Karpas-422 (cell line): ENCODE results near the gene SEC22C. TPM values are rescaled to one million over a fixed set of nuclear protein-coding genes. Genes with fewer than 3 reads are reported as not detected.

Experiments used
- DNase-seq: peaks from one replicate; pipeline ENCODE4 v3.0.0-alpha.2; 2015
- H2AFZ ChIP-seq: fragments of 200-600 bp; sonication (generic); 2 replicates; pipeline ENCODE4 v1.6.1; 2014; ENCODE audit warnings: antibody characterized with exemption, low read length, mixed read lengths
- H3K27ac ChIP-seq: fragments of 200-600 bp; sonication (generic); 2 replicates; pipeline ENCODE4 v1.5.1; 2014; ENCODE audit warnings: mild to moderate bottlenecking, low read length, moderate library complexity
- H3K27me3 ChIP-seq: fragments of 200-600 bp; sonication (generic); 2 replicates; pipeline ENCODE4 v1.6.1; 2014; ENCODE audit warnings: low read length, mixed read lengths
- H3K36me3 ChIP-seq: fragments of 200-600 bp; sonication (generic); 2 replicates; pipeline ENCODE4 v1.6.1; 2014; ENCODE audit warnings: low read length, mixed read lengths; ENCODE audit not compliant: insufficient read depth
- H3K4me1 ChIP-seq: fragments of 200-600 bp; sonication (generic); 2 replicates; pipeline ENCODE4 v1.6.1; 2014; ENCODE audit warnings: mild to moderate bottlenecking, low read length, mixed read lengths
- H3K4me2 ChIP-seq: fragments of 200-600 bp; sonication (generic); 2 replicates; pipeline ENCODE4 v1.6.1; 2014; ENCODE audit warnings: low read length, low read depth, mild to moderate bottlenecking; ENCODE audit not compliant: poor library complexity, severe bottlenecking
- H3K4me3 ChIP-seq: fragments of 200-600 bp; sonication (generic); 2 replicates; pipeline ENCODE4 v1.5.1; 2014; ENCODE audit warnings: mild to moderate bottlenecking, antibody characterized with exemption, low read length, mixed read lengths
- H3K79me2 ChIP-seq: fragments of 200-600 bp; sonication (generic); 2 replicates; pipeline ENCODE4 v1.6.1; 2014; ENCODE audit warnings: mild to moderate bottlenecking, low read length, mixed read lengths
- H3K9ac ChIP-seq: fragments of 200-600 bp; sonication (generic); 2 replicates; pipeline ENCODE4 v1.6.0; 2014; ENCODE audit warnings: low read length
- H3K9me2 ChIP-seq: fragments of 200-600 bp; sonication (generic), shearing (Covaris generic); replicated peaks from 2 replicates; pipeline ENCODE4 v1.6.0; 2014; ENCODE audit warnings: mild to moderate bottlenecking, low read length, moderate library complexity; ENCODE audit not compliant: insufficient read depth
- H3K9me3 ChIP-seq: fragments of 300-700, 200-600 bp; sonication (generic); 2 replicates; pipeline ENCODE4 v1.6.1; 2014; ENCODE audit warnings: low read length, mixed read lengths
- H4K20me1 ChIP-seq: fragments of 200-600 bp; sonication (generic); 2 replicates; pipeline ENCODE4 v1.6.1; 2014; ENCODE audit warnings: mild to moderate bottlenecking, antibody characterized with exemption, low read length, low read depth; ENCODE audit not compliant: insufficient read depth
- total RNA-seq: library from RNA; depleted of rRNA; stranded (reverse); fragments of >200 nt; shearing (Covaris generic); gene quantifications from 2 replicates; pipeline ENCODE4 v1.2.3, GENCODE V29; 2014; ENCODE audit warnings: low replicate concordance

SEC22C gene
- total RNA-seq, 1 experiment from 2014 or later = 49.8 TPM

DNA sequence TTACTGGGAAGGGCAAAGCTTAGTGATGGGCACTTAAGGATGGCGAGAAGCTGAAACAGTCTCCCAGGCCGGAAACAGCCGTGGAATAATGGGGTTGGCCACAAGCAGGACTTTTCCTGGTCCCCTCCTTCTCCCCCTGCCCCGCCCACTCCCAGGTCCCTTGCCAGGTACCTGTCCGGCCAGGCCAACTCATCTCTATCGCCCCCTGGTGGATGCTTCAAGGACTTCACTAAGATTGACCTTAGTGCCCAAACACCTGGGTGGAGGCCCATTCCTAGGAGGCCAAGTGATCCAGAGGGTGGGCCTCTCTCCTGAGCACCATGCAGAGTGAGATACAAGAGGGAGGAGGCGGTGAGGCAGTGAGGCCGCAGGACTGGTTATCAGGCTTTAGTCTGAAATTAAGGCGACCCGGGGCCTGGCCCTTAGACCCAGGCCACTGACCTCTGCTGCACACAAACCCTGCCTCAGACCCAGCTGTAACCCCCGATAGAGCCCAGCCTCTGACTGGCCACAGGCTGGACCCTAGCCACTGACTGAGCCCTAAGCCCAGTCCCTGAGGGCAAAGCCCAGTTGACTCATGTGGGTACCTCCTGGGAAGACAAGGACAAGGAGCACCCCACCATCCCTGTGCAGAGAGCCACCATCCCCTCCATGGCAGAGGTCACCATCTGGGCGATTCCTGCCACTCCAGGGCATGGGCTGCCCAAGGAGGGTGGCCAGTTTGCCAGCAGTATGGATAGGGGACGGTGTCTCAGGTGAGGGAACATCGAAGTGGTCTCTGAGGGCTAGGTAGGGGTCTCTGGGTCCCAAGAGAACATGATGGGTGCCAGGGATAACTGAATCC lies 41.7 kb downstream of the SEC22C start:
- no peaks in the 10 kb centered on the region for H3K27me3 ChIP-seq
- DNase-seq = peak; percentile 84
- no peaks in the 10 kb centered on the region for H3K4me1 ChIP-seq
- no peak overlapping the region for H2AFZ ChIP-seq
- peaks cover 6% of the 10 kb centered on the region; the same call in 1 of the 2 replicates for H4K20me1 ChIP-seq
- no peaks in the 10 kb centered on the region for H3K9me2 ChIP-seq
- H3K27ac ChIP-seq = no peak overlapping the region
- no peaks in the 10 kb centered on the region for H3K36me3 ChIP-seq
- no peak overlapping the region for H3K4me3 ChIP-seq
- no peak overlapping the region for H3K9ac ChIP-seq
- no peak overlapping the region for H3K4me2 ChIP-seq
- no peaks in the 10 kb centered on the region for H3K79me2 ChIP-seq
- no peaks in the 10 kb centered on the region for H3K9me3 ChIP-seq

DNA sequence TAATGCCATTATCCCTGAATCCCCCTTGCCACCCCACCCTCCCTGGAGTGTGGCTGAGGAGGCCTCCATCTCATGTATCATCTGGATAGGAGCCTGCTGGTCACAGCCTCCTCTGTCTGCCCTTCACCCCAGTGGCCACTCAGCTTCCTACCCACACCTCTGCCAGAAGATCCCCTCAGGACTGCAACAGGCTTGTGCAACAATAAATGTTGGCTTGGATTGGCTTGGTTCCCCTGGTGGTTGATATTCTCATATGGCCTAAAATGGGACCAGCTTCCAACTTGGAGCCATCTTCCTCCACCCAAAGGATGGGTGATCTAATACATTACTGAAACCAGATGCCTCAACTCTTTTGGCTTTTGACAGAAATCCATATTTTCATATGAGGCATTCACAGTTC lies 44.4 kb downstream of the SEC22C start:
- Histone ChIP-seq H3K9ac (no peak overlapping the region), H3K27ac (no peak overlapping the region), H3K4me2 (no peak overlapping the region), H4K20me1 (peaks cover 6% of the 10 kb centered on the region; the same call in 1 of the 2 replicates), H3K4me3 (no peak overlapping the region), H3K9me2 (no peaks in the 10 kb centered on the region), H3K36me3 (no peaks in the 10 kb centered on the region), H3K79me2 (no peaks in the 10 kb centered on the region), H2AFZ (no peak overlapping the region), H3K9me3 (no peaks in the 10 kb centered on the region), H3K27me3 (no peaks in the 10 kb centered on the region), H3K4me1 (no peaks in the 10 kb centered on the region)
- DNase-seq = no peak

DNA sequence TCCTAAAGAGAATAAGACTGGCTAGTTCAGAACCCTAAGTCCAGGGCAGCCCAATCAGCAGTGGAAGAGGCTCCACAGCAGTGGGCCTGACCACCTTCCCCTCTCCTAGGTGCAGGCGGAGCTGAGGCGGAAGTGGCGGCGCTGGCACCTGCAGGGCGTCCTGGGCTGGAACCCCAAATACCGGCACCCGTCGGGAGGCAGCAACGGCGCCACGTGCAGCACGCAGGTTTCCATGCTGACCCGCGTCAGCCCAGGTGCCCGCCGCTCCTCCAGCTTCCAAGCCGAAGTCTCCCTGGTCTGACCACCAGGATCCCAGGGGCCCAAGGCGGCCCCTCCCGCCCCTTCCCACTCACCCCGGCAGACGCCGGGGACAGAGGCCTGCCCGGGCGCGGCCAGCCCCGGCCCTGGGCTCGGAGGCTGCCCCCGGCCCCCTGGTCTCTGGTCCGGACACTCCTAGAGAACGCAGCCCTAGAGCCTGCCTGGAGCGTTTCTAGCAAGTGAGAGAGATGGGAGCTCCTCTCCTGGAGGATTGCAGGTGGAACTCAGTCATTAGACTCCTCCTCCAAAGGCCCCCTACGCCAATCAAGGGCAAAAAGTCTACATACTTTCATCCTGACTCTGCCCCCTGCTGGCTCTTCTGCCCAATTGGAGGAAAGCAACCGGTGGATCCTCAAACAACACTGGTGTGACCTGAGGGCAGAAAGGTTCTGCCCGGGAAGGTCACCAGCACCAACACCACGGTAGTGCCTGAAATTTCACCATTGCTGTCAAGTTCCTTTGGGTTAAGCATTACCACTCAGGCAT lies 45.6 kb downstream of the SEC22C start:
- Histone ChIP-seq H3K9me2 (no peaks in the 10 kb centered on the region), H3K9ac (no peak overlapping the region), H4K20me1 (peaks cover 4% of the 10 kb centered on the region; the same call in 1 of the 2 replicates), H3K4me2 (no peak overlapping the region), H2AFZ (no peak overlapping the region), H3K36me3 (no peaks in the 10 kb centered on the region), H3K4me3 (no peak overlapping the region), H3K4me1 (no peaks in the 10 kb centered on the region), H3K9me3 (no peaks in the 10 kb centered on the region), H3K27me3 (no peaks in the 10 kb centered on the region), H3K79me2 (no peaks in the 10 kb centered on the region), H3K27ac (no peak overlapping the region)
- DNase-seq = peak; percentile 88

DNA sequence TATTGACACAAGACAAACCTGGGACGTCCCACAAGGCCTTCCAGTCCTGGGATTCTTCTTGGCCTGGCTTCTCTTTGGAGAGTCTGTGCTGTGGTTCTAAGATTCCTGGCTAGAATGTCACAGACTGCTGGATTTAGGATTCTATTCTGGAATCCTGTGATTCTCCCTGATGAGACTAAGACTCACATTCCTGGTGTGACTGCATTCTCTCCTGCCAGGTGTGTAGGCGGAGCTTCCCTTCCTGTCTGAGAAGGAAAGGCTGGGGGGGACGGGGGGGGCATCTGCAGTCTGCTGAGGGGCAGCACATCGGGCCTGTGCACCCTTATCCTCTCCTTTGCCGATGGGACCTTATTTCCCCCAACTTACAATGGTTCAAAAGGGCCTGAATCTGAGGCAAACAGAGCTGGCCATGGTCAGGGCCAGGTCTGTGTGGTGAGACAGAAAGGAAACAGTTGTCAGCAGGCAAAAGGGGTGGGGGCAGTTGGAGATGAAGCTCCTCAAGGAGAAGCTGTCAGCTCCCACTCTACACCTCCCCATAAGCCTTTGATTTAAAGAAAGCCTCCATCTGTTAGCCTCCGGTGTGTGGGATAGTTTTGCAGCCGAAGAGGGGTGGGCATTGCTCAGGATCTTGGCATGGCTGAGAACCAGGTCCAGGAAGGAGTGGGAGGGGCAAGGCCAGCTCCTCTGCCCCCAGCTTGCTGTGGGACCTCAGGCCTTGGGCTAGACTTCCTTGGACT lies 48.4 kb downstream of the SEC22C start:
- Histone ChIP-seq H3K9me3 (no peaks in the 10 kb centered on the region), H4K20me1 (no peaks in the 10 kb centered on the region), H3K4me1 (no peaks in the 10 kb centered on the region), H3K4me2 (no peak overlapping the region), H3K4me3 (no peak overlapping the region), H3K9me2 (no peaks in the 10 kb centered on the region), H3K27ac (no peak overlapping the region), H3K36me3 (no peaks in the 10 kb centered on the region), H2AFZ (no peak overlapping the region), H3K9ac (no peak overlapping the region), H3K79me2 (no peaks in the 10 kb centered on the region), H3K27me3 (no peaks in the 10 kb centered on the region)
- DNase-seq = no peak

DNA sequence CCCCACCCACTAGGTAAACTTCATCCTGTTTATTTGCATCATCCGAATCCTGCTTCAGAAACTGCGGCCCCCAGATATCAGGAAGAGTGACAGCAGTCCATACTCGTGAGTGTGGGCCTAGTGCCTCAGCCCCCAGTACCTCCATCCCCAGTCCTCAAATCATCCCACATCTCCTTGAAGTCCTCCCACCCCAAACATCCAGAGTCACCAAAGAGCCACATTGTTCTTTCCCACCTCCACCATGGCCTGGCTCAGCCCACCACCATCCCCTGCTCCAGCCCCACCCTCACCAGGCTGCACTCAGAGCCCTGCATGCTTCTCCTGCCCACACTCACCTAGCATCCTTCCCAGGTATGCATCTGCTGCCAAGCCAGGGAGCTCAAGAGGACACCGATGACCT lies 49.5 kb downstream of the SEC22C start:
- no peaks in the 10 kb centered on the region for H3K36me3 ChIP-seq
- no peak overlapping the region for H3K9ac ChIP-seq
- H4K20me1 ChIP-seq = no peaks in the 10 kb centered on the region
- H3K4me2 ChIP-seq = no peak overlapping the region
- no peaks in the 10 kb centered on the region for H3K79me2 ChIP-seq
- H3K27ac ChIP-seq = no peak overlapping the region
- H3K9me2 ChIP-seq = no peaks in the 10 kb centered on the region
- no peaks in the 10 kb centered on the region for H3K27me3 ChIP-seq
- no peak for DNase-seq
- no peak overlapping the region for H2AFZ ChIP-seq
- H3K4me3 ChIP-seq = no peak overlapping the region
- no peaks in the 10 kb centered on the region for H3K4me1 ChIP-seq
- no peaks in the 10 kb centered on the region for H3K9me3 ChIP-seq

DNA sequence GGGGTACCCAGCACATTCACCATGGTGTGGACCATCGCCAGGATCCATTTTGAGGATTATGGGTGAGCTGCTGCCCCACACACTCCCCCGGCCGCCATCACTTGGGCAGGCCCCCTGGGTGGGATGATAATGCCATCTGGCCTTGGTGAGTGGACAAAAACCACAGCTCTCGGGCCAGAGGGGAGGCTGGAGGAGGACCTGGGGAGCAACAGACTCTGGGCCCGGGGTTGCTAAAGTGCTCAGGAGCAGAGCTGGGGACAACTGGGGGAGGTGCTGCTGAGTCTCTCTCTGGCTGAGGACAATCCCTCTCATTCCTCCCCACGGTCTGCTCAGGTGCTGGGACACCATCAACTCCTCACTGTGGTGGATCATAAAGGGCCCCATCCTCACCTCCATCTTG lies 50.3 kb downstream of the SEC22C start:
- Histone ChIP-seq H3K9me3 (no peaks in the 10 kb centered on the region), H4K20me1 (no peaks in the 10 kb centered on the region), H3K36me3 (no peaks in the 10 kb centered on the region), H2AFZ (no peak overlapping the region), H3K79me2 (no peaks in the 10 kb centered on the region), H3K4me1 (no peaks in the 10 kb centered on the region), H3K9me2 (no peaks in the 10 kb centered on the region), H3K27me3 (no peaks in the 10 kb centered on the region), H3K9ac (no peak overlapping the region), H3K4me2 (no peak overlapping the region), H3K4me3 (no peak overlapping the region), H3K27ac (no peak overlapping the region)
- DNase-seq = no peak

DNA sequence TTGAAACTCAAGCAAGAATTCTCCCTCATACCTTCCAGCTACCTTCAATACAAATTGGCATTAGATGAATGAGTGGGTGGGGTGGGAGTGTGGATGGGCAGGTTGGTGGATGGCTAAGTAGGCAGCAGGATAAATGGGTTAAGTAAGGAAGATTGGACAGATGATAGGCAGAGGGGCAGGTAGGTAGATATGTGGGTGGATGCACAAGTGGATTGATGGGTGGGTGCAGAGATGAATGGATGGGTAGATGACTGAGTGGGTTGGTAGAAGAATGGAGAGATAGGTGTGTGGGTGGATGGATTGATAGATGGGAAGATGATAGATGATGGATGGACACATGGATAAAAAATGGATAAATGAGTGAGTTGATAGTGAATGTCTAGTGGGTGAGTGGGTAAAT lies 51.7 kb downstream of the SEC22C start:
- no peaks in the 10 kb centered on the region for H3K36me3 ChIP-seq
- no peak overlapping the region for H3K27ac ChIP-seq

DNA sequence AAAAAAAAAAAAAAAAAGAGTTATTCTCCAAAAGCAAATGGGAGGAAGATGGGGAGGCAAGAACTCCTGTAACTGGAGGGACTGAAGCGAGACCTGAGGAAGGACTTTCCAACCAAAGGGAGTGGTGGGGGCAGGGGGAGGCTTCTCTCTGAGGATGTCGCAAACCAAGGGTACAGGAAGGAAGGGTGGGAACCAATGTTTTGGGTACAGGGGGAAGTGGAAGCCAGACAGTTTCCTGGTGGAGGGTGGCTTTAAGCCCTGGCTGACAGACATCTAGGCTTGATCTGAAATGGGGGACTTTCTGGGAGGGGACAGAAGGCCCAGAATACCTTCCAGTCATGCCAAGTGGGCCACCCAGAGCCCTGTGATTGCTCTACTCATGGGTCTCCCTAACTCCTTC lies 52.3 kb downstream of the SEC22C start:
- Histone ChIP-seq H3K9me3 (no peaks in the 10 kb centered on the region), H3K9me2 (no peaks in the 10 kb centered on the region), H3K4me3 (no peak overlapping the region), H3K27me3 (no peaks in the 10 kb centered on the region), H3K36me3 (no peaks in the 10 kb centered on the region), H4K20me1 (no peaks in the 10 kb centered on the region), H3K9ac (no peak overlapping the region), H3K4me2 (no peak overlapping the region), H2AFZ (no peak overlapping the region), H3K27ac (no peak overlapping the region), H3K4me1 (no peaks in the 10 kb centered on the region), H3K79me2 (no peaks in the 10 kb centered on the region)
- DNase-seq = no peak

More for the DNA sequence above, 51.7 kb downstream of the SEC22C start:
- H3K9ac ChIP-seq = no peak overlapping the region
- no peak overlapping the region for H3K4me2 ChIP-seq
- no peak for DNase-seq
- H3K4me3 ChIP-seq = no peak overlapping the region
- no peak overlapping the region for H2AFZ ChIP-seq
- H3K9me2 ChIP-seq = no peaks in the 10 kb centered on the region
- no peaks in the 10 kb centered on the region for H3K27me3 ChIP-seq
- no peaks in the 10 kb centered on the region for H3K9me3 ChIP-seq
- H3K79me2 ChIP-seq = no peaks in the 10 kb centered on the region
- H3K4me1 ChIP-seq = no peaks in the 10 kb centered on the region
- H4K20me1 ChIP-seq = no peaks in the 10 kb centered on the region
